ENCODE measurements around the gene RASL11B. TPM values are rescaled to one million over a fixed set of nuclear protein-coding genes. Genes with fewer than 3 reads are reported as not detected.

RASL11B gene
- total and polyA plus RNA-seq, 2 donors (not counting 3 experiments of a cell fraction or from before 2014, with no cell fraction given): 0.83 TPM; not detected in 1

- H3K79me2 ChIP-seq (ENCODE audit: control insufficient read depth, insufficient read depth, low read length): no peaks in the 10 kb centered on the region
Measured at GRCh38 chr4:52911684-52912294, 49.7 kb downstream of the RASL11B start.

More at GRCh38 chr4:52911684-52912294, 49.7 kb downstream of the RASL11B start:
- intact Hi-C loops (cut with micrococcal nuclease) (loop anchor here (2.0 to 5.0 kb wide), 4 partner anchors 49 to 1321 kb away; partner anchors contain the start of gene RASL11B), dilution Hi-C loops (cut with MboI; ENCODE audit: extremely low pct_ligation_motif_present, low sequenced_read_pairs) (no loop called here)
- no peak overlapping the region for H3K4me2 ChIP-seq (ENCODE audit: insufficient read depth, low read length)
- no peak overlapping the region for H3K4me3 ChIP-seq (replicated peaks in 1 of 3; ENCODE audit: insufficient read depth in 1 of 3, low read depth in 1 of 3, low read length in 3 of 3)
- POLR2A ChIA-PET: no interaction called here
- no peaks in the 10 kb centered on the region for H3K9me1 ChIP-seq (replicated peaks; ENCODE audit: control insufficient read depth, extremely low read depth, insufficient read depth, low read length)
- no peaks in the 10 kb centered on the region for H3K27me3 ChIP-seq (ENCODE audit: control insufficient read depth in 2 of 2, insufficient read depth in 2 of 2, low read length in 2 of 2)
- CTCF ChIA-PET: interaction anchor here (0.5 to 4.1 kb wide), 34 partner anchors 8 to 1322 kb away, joined by 3 to 27 read pairs (median 4); no protein-coding TSS in a partner anchor
- no peak overlapping the region for H3K9ac ChIP-seq (replicated peaks; ENCODE audit: extremely low read depth, insufficient read depth, low read length)
- H3K27ac ChIP-seq (ENCODE audit: insufficient read depth, low read depth, low read length): no peak overlapping the region
- BruUV-seq (replicated peaks): no TSS peak
- no peaks in the 10 kb centered on the region for H3K4me1 ChIP-seq (ENCODE audit: control insufficient read depth, extremely low read depth, insufficient read depth, low read length)
- DNase-seq (ENCODE audit: low read depth, low spot score) (peak; percentile 76), FAIRE-seq (peak; percentile 24)
- H4K20me1 ChIP-seq (replicated peaks; ENCODE audit: control insufficient read depth, extremely low read depth, insufficient read depth, low read length): no peaks in the 10 kb centered on the region
- no peaks in the 10 kb centered on the region for H3K36me3 ChIP-seq (ENCODE audit: control insufficient read depth in 2 of 2, extremely low read depth in 1 of 2, insufficient read depth in 2 of 2, low read length in 2 of 2)
- peak; percentile 85 to 89 for TF ChIP-seq CTCF (IDR thresholded peaks at IDR 0.05; ENCODE audit: extremely low read depth in 1 of 2, insufficient read depth in 1 of 2, low read depth in 1 of 2, low read length in 2 of 2)
- TF ChIP-seq POLR2A (IDR thresholded peaks at IDR 0.05; ENCODE audit: low read depth, low read length): no peak
- no peaks in the 10 kb centered on the region for H3K9me3 ChIP-seq (replicated peaks; ENCODE audit: control insufficient read depth, insufficient read depth, low read length)
- H2AFZ ChIP-seq (ENCODE audit: low read depth, low read length): no peak overlapping the region
